HG03457 (cell line): ENCODE measurements around the gene CCNB2.
"Not testable (repeated sequence)": the region's sequence is repeated elsewhere in the genome, so short reads cannot be mapped to it uniquely, and the experiment has no call there.

Experiments
- ATAC-seq: cut with Tn5 transposase; IDR thresholded peaks from one replicate; pipeline ENCODE4 v1.9.1; 2021; ENCODE audit warnings: moderate number of reproducible peaks; ENCODE audit not compliant: unreplicated experiment

CCNB2 gene

DNA sequence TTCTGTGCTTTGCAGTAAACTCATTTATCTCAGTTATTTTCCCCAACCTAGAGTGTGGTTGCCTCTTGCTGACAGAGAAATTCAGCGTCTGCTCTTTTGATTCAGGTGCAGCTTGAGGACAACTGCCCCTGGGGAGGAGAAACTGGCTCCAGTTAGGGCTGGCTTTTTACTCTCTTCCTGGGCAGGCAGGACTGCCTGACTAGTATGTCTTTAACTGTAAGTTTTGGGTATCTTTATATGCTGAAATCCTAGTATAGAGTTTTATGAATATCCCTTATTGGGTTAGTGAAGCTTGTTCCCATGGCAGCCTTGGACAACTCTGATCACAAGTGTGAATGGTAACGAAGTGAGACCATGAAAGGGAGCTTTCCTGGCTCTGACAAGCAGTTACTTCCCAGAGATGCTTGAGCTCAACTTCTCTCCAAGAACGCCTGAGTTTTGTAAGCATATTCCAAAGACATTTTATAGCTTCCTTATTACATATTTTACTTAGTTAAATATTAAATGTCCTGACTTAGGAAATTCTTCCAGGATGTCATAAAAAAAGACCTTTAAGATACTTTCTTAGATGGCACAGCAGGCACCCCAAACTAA lies 27.1 kb downstream of the CCNB2 start:
- ATAC-seq: no peak

GRCh38 chr15:59133929-59134427 lies 29.0 kb downstream of the CCNB2 start:
- no peak for ATAC-seq

- ATAC-seq: no peak
Observed at GRCh38 chr15:59137566-59137965, 32.6 kb downstream of the CCNB2 start.

DNA sequence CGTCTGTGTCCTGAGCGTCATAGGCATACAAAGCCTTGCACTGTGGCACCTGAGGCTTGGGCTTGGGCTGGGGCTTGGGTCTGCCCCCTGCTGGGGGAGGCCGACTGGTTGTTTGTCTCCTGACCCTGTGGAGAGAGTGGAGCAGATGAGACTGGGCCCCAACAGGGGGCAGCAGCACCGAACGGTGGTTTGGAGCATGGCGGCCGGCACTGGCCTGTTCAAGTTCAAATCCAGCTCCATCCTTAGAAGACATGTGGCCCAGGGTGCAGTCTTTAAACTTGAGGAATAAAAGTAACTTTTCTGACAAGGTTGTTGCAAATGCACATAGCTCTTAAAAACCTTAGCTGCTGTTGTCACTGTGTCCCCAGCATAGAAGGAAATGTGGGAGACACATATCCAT lies 33.3 kb downstream of the CCNB2 start:
- ATAC-seq: no peak

- no peak for ATAC-seq
Observed at GRCh38 chr15:59140422-59141226, 35.7 kb downstream of the CCNB2 start.

- ATAC-seq: no peak
Observed at GRCh38 chr15:59143281-59143680, 38.3 kb downstream of the CCNB2 start.

- ATAC-seq: not testable (repeated sequence)
Observed at GRCh38 chr15:59144594-59144993, 39.6 kb downstream of the CCNB2 start.

GRCh38 chr15:59147666-59148065 lies 42.7 kb downstream of the CCNB2 start:
- ATAC-seq: no peak

- no peak for ATAC-seq
Observed at GRCh38 chr15:59148153-59148833, 43.3 kb downstream of the CCNB2 start.

GRCh38 chr15:59150185-59150584 lies 45.2 kb downstream of the CCNB2 start:
- ATAC-seq: no peak

DNA sequence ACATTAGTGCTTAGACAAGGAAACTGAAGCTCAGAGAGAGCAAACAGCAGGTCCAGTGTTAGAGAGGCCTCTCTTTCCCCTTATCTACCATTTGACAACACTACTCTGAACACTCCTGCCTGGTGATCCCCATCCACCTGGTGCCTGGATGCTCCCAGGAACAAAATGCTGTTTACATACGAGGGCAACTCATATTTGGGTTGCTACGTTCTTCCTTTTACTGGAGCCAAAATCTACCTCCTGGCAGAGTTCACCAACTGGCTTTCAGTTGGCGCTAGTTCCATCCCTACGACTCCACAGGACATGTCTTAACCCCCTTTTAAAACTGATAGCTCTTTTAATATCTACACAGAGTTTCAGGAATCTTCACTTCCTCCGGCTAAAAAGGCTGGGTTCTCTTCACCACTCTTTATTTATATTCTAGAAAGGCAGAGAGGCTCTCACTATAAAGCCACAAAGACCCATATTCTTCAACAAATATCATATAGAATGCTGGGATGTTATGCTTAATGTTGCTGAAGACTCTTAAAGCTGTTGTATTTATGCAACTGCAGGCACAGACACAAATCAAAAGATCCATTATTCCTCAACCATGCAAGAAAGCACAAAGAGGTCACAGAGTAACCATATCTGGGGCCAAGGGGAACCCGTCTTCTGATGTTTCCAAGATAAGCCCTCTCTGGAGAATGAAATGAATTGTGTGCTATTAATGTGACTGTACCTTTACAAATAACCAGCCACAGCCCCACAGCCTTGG lies 47.9 kb downstream of the CCNB2 start:
- no peak for ATAC-seq

- ATAC-seq: no peak
Observed at GRCh38 chr15:59153466-59153865, 48.5 kb downstream of the CCNB2 start.

DNA sequence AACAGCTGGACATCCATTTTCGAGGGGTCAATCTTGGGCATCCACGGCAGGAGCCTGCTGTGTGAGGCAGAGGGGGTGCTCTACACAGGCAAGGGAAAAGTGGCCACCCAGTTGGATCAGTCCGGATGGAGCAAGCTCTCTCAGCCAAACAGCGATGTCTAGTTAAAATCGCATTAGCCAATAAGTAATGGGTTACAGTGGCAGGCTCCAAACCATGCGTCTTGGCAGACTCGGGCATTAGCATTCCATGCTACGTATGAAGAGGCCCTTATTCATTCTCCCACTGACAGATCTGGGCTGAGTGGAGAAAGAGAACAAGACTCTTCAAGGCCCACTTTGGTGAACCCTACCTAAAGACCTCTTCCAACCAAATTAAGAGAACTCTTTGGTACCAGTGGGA lies 49.3 kb downstream of the CCNB2 start:
- ATAC-seq: no peak

DNA sequence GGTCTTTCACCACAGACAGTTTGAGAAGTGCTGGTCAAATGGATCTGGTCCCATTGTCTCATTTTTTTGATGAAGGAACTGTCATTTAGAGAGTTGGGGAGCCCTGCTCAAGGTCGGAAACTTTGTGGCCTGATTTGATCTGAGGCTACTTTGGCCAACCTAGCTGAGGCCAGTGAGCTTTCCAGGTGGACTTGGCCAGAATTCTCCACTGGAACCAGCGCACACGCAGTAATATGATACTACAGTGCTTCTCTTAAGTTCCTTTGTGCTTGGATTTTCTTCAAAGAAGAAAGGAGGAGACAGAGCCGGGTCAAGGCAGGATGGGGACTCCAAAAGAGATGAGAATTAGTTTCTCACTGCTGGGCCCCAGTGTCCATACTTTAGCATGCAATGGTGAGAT lies 50.5 kb downstream of the CCNB2 start:
- ATAC-seq: no peak

GRCh38 chr15:59157396-59157795 lies 52.5 kb downstream of the CCNB2 start:
- ATAC-seq: no peak

DNA sequence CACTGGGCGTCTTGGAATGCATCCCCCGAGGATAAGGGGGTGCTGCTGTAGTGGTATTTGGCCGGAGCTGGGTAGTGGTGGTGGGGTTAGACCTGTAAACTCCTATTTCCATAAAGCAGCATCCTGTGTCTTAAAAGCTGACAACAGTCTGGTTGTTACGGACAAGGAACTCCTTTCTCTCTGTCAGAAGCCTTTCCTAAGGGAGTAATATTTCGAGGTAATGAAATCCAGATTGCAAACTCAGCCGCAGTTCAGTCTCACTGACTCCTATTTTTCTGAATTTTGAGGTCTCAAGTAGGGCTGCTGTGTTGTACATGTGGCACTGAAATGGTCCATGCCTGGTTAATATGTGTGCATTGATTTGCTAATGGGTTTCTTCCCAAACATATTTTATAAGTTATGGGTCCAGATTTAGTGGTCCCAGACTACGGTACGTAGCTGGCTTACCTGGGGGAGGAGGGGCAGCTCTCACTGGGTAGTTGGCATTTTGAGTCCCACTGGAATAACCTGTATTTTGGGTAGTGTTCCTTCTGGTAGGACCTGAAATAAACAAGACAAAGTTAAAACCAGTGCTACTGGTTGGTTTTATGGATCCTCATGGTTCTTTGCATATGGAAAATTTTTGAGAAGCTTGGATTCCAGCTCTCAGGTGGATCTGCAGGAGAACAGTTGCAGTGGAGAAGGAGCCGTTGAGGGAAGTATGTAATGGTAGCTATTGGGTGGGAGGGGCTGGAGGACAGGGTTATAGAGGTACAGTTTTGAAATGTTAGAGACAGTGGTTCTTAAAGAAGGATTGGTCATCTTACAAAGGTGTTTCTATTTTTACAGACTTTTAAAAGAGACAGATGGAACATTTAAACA lies 53.1 kb downstream of the CCNB2 start:
- no peak for ATAC-seq

DNA sequence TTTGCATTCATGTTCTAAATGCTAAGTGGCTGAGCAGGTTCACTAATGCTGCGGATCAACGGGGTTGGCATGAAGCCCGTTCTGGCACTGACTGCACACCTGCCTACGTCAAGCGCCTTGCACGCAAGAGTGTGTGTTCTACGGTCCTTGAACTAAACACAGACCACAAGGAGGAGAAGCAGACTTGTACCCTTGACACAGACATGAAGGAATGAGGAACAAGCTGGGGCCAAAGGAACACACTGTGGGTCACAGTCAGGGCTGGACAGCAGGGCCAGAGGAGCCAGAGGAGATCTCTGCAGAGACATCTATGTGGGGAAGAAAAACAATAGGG lies 53.7 kb downstream of the CCNB2 start:
- ATAC-seq: no peak

DNA sequence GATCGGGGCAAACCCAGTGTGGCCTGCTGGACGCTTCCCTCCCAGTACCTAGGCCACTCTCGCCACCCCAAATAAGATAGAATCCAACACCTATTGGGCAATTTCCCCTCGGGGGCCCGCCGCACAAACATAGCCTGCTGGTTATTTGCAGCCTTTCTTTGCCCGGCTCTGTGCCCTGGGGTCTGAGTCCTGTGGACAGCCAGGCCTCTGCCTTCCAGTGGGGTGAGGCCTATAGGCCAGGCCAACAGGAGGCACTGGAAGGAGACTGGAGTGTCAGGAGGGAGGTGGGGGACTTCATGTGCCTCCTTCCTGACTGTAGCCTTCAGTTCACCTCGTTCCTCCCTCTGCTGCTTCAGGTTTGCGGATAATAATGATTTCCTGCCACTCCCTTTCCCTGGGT lies 54.3 kb downstream of the CCNB2 start:
- ATAC-seq: no peak

- ATAC-seq: no peak
Observed at GRCh38 chr15:59160880-59161593, 56.1 kb downstream of the CCNB2 start.

DNA sequence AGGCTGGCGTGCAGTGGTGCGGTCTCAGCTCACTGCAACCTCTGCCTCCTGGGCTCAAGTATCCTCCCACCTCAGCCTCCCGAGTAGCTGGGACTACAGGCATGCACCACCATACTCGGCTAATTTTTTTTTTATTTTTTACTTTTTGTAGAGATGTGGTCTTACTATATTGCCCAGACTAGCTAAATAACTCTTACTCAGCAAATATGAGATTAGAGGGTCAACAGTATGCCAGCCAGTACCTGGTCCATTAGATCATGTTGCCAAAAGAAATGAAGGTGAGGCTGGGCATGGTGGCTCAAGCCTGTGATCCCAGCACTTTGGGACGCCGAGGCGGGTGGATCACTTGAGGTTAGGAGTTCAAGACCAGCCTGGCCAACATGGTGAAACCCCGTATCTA lies 57.1 kb downstream of the CCNB2 start:
- ATAC-seq: not testable (repeated sequence)
